Brain microvascular endothelial cell (primary cell): ENCODE measurements around the gene CCDC74A.

Experiments
- DNase-seq: peaks from one replicate; pipeline ENCODE4 v3.0.0-alpha.2; 2020
- H3K27ac ChIP-seq: fragments of 250-450 bp; sonication (Bioruptor Pico); 2 replicates; pipeline ENCODE4 v1.5.1; 2020; ENCODE audit warnings: mild to moderate bottlenecking, moderate library complexity
- H3K27me3 ChIP-seq: fragments of 250-450 bp; sonication (Bioruptor Pico); replicated peaks from 2 replicates; pipeline ENCODE4 v1.5.1; 2020; ENCODE audit warnings: mild to moderate bottlenecking
- H3K36me3 ChIP-seq: fragments of 250-450 bp; sonication (Bioruptor Pico); replicated peaks from 2 replicates; pipeline ENCODE4 v1.5.1; 2020; ENCODE audit warnings: mild to moderate bottlenecking
- H3K4me3 ChIP-seq: 2 replicates; pipeline ENCODE4 v1.5.1; 2011; ENCODE audit warnings: low read depth, mild to moderate bottlenecking, control low read depth, low read length, moderate library complexity
- CTCF ChIP-seq: IDR thresholded peaks from 2 replicates; pipeline ENCODE4 v1.5.1; 2011; ENCODE audit warnings: low read depth, mild to moderate bottlenecking, moderate library complexity, low read length, control low read depth, inconsistent platforms; ENCODE audit errors: missing control alignments
- in situ Hi-C: cut with HindIII; loops from 2 replicates; pipeline ENCODE4 v1.10.0; 2017; ENCODE audit warnings: low sequenced_read_pairs, low pct_ligation_motif_present

CCDC74A gene

GRCh38 chr2:131572175-131572574 is 44.5 kb downstream of the CCDC74A start:
- no peak overlapping the region for H3K4me3 ChIP-seq
- in situ Hi-C loops, result no loop called here
- no peak overlapping the region for H3K27ac ChIP-seq
- no peaks in the 10 kb centered on the region for H3K27me3 ChIP-seq
- no peaks in the 10 kb centered on the region for H3K36me3 ChIP-seq
- no peak for DNase-seq
- TF ChIP-seq CTCF, result no peak

DNA sequence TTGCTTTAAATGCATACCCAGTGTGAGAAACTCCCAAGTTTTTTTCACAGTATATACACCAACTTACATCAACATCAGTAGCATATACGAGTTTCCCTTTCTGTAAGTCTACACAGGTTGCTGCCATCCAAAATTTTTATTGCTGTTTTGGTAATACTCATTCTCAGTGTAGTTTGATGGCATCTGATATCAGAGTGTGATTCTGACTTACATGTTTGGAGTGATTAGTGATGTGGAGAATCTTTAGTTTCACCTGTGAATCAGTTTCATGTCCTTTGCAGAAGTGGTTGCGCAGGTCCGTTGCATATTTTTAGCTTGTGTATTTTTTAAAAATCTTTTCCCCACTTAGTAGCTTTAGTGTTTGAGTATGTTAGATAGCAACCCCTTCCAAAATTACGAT is 50.1 kb downstream of the CCDC74A start:
- no peaks in the 10 kb centered on the region for H3K27me3 ChIP-seq
- H3K36me3 ChIP-seq, result no peaks in the 10 kb centered on the region
- no peak overlapping the region for H3K27ac ChIP-seq
- no peak for DNase-seq
- no peak for TF ChIP-seq CTCF
- H3K4me3 ChIP-seq, result no peak overlapping the region
- in situ Hi-C loops, result no loop called here

- Histone ChIP-seq H3K36me3 (no peaks in the 10 kb centered on the region), H3K27me3 (no peaks in the 10 kb centered on the region), H3K4me3 (no peak overlapping the region), H3K27ac (no peak overlapping the region)
- in situ Hi-C loops, result no loop called here
- no peak for DNase-seq
- TF ChIP-seq CTCF, result no peak
Observed at GRCh38 chr2:131580187-131580586, 52.5 kb downstream of the CCDC74A start.
